Esophagus (tissue), 2 donors: ENCODE measurements around the gene HDGFL2. TPM values are rescaled to one million over a fixed set of nuclear protein-coding genes. Genes with fewer than 3 reads are reported as not detected.

Experiments used
- H3K27ac ChIP-seq, 2 donors: one replicate each; pipeline ENCODE4 v1.5.1; 2013; ENCODE audit warnings: low read depth in 2 of 2, mild to moderate bottlenecking in 2 of 2, inconsistent platforms in 1 of 2, low read length in 1 of 2, moderate library complexity in 1 of 2
- H3K27me3 ChIP-seq, 2 donors: one replicate each; pipeline ENCODE4 v1.6.1; 2013; ENCODE audit warnings: low read length in 2 of 2, control low read depth in 1 of 2, mild to moderate bottlenecking in 1 of 2; ENCODE audit not compliant: insufficient read depth in 2 of 2, control insufficient read depth in 1 of 2
- H3K36me3 ChIP-seq, 2 donors: one replicate each; pipeline ENCODE4 v1.6.1; 2013; ENCODE audit warnings: low read length in 1 of 2; ENCODE audit not compliant: control insufficient read depth in 2 of 2, insufficient read depth in 2 of 2
- H3K4me1 ChIP-seq, 2 donors: one replicate each; pipeline ENCODE4 v1.6.1; 2013; ENCODE audit warnings: low read length in 1 of 2; ENCODE audit not compliant: control insufficient read depth in 2 of 2, insufficient read depth in 2 of 2
- H3K4me3 ChIP-seq, 2 donors: one replicate each; pipeline ENCODE4 v1.5.1; 2013; ENCODE audit warnings: low read length in 2 of 2, mild to moderate bottlenecking in 2 of 2, low read depth in 1 of 2, moderate library complexity in 1 of 2
- H3K9me3 ChIP-seq, 2 donors: one replicate each; pipeline ENCODE4 v1.6.1; 2013; ENCODE audit warnings: mild to moderate bottlenecking in 2 of 2, low read depth in 1 of 2, low read length in 1 of 2, moderate library complexity in 1 of 2; ENCODE audit not compliant: control insufficient read depth in 2 of 2, insufficient read depth in 1 of 2
- WGBS, 2 donors: extraction: QIAGEN DNeasy Blood & Tissue Kit; methylation state at CpG; one replicate each; pipeline ENCODE4 v1.1.7; 2013; 5-methylcytosine and 5-hydroxymethylcytosine counted together
- polyA plus RNA-seq, 2 donors: library from polyadenylated mRNA; stranded (reverse); fragments of 200-250 nt; gene quantifications; one replicate each; pipeline ENCODE4 v1.2.3, GENCODE V29; 2013
- donor health status: healthy with polysubstance abuse.
- donor health status: Bipolar disorder and iron deficiency.

Gene HDGFL2
- polyA plus RNA-seq, 2 donors = 23.3 to 57.5 TPM

- H3K36me3 ChIP-seq = no peaks in the 10 kb centered on the region
- no peaks in the 10 kb centered on the region for H3K4me1 ChIP-seq
- H3K9me3 ChIP-seq = no peaks in the 10 kb centered on the region
- no peak overlapping the region for H3K27ac ChIP-seq
- 84% methylated on average over 25 to 26 of the region's 26 CpGs for WGBS, 2 donors
- no peaks in the 10 kb centered on the region for H3K27me3 ChIP-seq
- H3K4me3 ChIP-seq = no peak overlapping the region
These were observed 78.5 kb downstream of the HDGFL2 start for GRCh38 chr19:4550479-4551050.

Other genes with a start within 250 kb of the HDGFL2 start
- gene EBI3, start 242.8 kb upstream of the HDGFL2 start, polyA plus RNA-seq = under 1 TPM; 0.53 to 0.92 TPM
- 10 to 100 TPM; 25.9 to 27.7 TPM for gene YJU2, start 225.2 kb upstream of the HDGFL2 start, polyA plus RNA-seq
- under 1 TPM in 1 of 2 donors, not detected in 1; 0.04 TPM for gene SHD, start 193.0 kb upstream of the HDGFL2 start, polyA plus RNA-seq
- under 1 TPM; 0.31 to 0.47 TPM for gene TMIGD2, start 169.9 kb upstream of the HDGFL2 start, polyA plus RNA-seq
- 1 to 10 TPM in 1 of 2 donors, under 1 TPM in 1; 0.19 to 1.2 TPM for gene FSD1, start 167.7 kb upstream of the HDGFL2 start, polyA plus RNA-seq
- 100 to 1,000 TPM in 1 of 2 donors, 10 to 100 TPM in 1; 99.2 to 126 TPM for gene STAP2, start 133.5 kb upstream of the HDGFL2 start, polyA plus RNA-seq
- gene MPND, start 128.7 kb upstream of the HDGFL2 start, polyA plus RNA-seq = 10 to 100 TPM; 13.5 to 15.5 TPM
- 100 to 1,000 TPM; 123 to 242 TPM for gene SH3GL1, start 71.8 kb upstream of the HDGFL2 start, polyA plus RNA-seq
- gene CHAF1A, start 69.7 kb upstream of the HDGFL2 start, polyA plus RNA-seq = 10 to 100 TPM; 10.8 to 11.7 TPM
- 10 to 100 TPM; 71.3 to 82.8 TPM for gene UBXN6, start 14.5 kb upstream of the HDGFL2 start, polyA plus RNA-seq
- 1 to 10 TPM; 2.8 to 4.1 TPM for gene PLIN4, start 46.2 kb downstream of the HDGFL2 start, polyA plus RNA-seq
- gene PLIN5, start 62.9 kb downstream of the HDGFL2 start, polyA plus RNA-seq = 1 to 10 TPM; 2.7 to 4.9 TPM
- gene LRG1, start 67.7 kb downstream of the HDGFL2 start, polyA plus RNA-seq = 10 to 100 TPM; 12.7 to 20.1 TPM
- gene SEMA6B, start 87.4 kb downstream of the HDGFL2 start, polyA plus RNA-seq = 1 to 10 TPM; 1.1 to 2.0 TPM
- gene TNFAIP8L1, start 167.2 kb downstream of the HDGFL2 start, polyA plus RNA-seq = 1 to 10 TPM; 4.2 to 4.7 TPM
- gene MYDGF, start 198.0 kb downstream of the HDGFL2 start, polyA plus RNA-seq = 10 to 100 TPM; 22.9 to 67.5 TPM